ENCODE results near the gene FAM234B. TPM values are rescaled to one million over a fixed set of nuclear protein-coding genes. Genes with fewer than 3 reads are reported as not detected.

Gene FAM234B
- 3.7 TPM for total RNA-seq

GRCh38 chr12:13044002-13044905 is at the start of gene FAM234B:
Gene FAM234B (plus strand): TSS chr12:13044381. CDS start chr12:13044404, 23 bp downstream.
- no peaks in the 10 kb centered on the region for H3K36me3 ChIP-seq (ENCODE audit: control insufficient read depth in 3 of 3, insufficient read depth in 3 of 3, low read length in 3 of 3)
- peak within 1 kb of the TSS; percentile 85 to 92 (median 88) for H3K4me3 ChIP-seq (ENCODE audit: low read length in 3 of 3)
- H3K27me3 ChIP-seq (ENCODE audit: control insufficient read depth in 3 of 3, insufficient read depth in 3 of 3, low read length in 3 of 3): no peaks in the 10 kb centered on the region
- no peak within 1 kb of the TSS for H3K27ac ChIP-seq (ENCODE audit: low read depth, low read length)
- H3K4me1 ChIP-seq (ENCODE audit: control insufficient read depth in 3 of 3, insufficient read depth in 3 of 3, low read length in 3 of 3): peaks cover 6 to 8% (median 6%) of the 10 kb centered on the region in 3 donors
- H3K9me3 ChIP-seq (ENCODE audit: control insufficient read depth in 3 of 3, low read length in 3 of 3): no peaks in the 10 kb centered on the region
- H3K9ac ChIP-seq (ENCODE audit: low read depth in 1 of 3, low read length in 3 of 3): peak within 1 kb of the TSS; percentile 77 to 92 (median 90)

GRCh38 chr12:12995088-12995487 is 49.1 kb upstream of the FAM234B start:
- Histone ChIP-seq H3K4me1 (ENCODE audit: control insufficient read depth in 3 of 3, insufficient read depth in 3 of 3, low read length in 3 of 3) (peaks cover 12 to 23% (median 17%) of the 10 kb centered on the region in 3 donors), H3K27ac (ENCODE audit: low read depth, low read length) (no peak overlapping the region), H3K9me3 (ENCODE audit: control insufficient read depth in 3 of 3, low read length in 3 of 3) (no peaks in the 10 kb centered on the region), H3K4me3 (ENCODE audit: low read length in 3 of 3) (no peak overlapping the region), H3K36me3 (ENCODE audit: control insufficient read depth in 3 of 3, insufficient read depth in 3 of 3, low read length in 3 of 3) (no peaks in the 10 kb centered on the region), H3K27me3 (ENCODE audit: control insufficient read depth in 3 of 3, insufficient read depth in 3 of 3, low read length in 3 of 3) (no peaks in the 10 kb centered on the region), H3K9ac (ENCODE audit: low read depth in 1 of 3, low read length in 3 of 3) (no peak overlapping the region)

GRCh38 chr12:12996209-12996608 is 48.0 kb upstream of the FAM234B start:
- Histone ChIP-seq H3K27ac (ENCODE audit: low read depth, low read length) (no peak overlapping the region), H3K4me1 (ENCODE audit: control insufficient read depth in 3 of 3, insufficient read depth in 3 of 3, low read length in 3 of 3) (peaks cover 12 to 23% (median 17%) of the 10 kb centered on the region in 3 donors), H3K27me3 (ENCODE audit: control insufficient read depth in 3 of 3, insufficient read depth in 3 of 3, low read length in 3 of 3) (no peaks in the 10 kb centered on the region), H3K36me3 (ENCODE audit: control insufficient read depth in 3 of 3, insufficient read depth in 3 of 3, low read length in 3 of 3) (no peaks in the 10 kb centered on the region), H3K4me3 (ENCODE audit: low read length in 3 of 3) (no peak overlapping the region), H3K9me3 (ENCODE audit: control insufficient read depth in 3 of 3, low read length in 3 of 3) (no peaks in the 10 kb centered on the region), H3K9ac (ENCODE audit: low read depth in 1 of 3, low read length in 3 of 3) (no peak overlapping the region)

GRCh38 chr12:12997156-12997555 is 47.0 kb upstream of the FAM234B start:
- Histone ChIP-seq H3K27me3 (ENCODE audit: control insufficient read depth in 3 of 3, insufficient read depth in 3 of 3, low read length in 3 of 3) (no peaks in the 10 kb centered on the region), H3K9me3 (ENCODE audit: control insufficient read depth in 3 of 3, low read length in 3 of 3) (no peaks in the 10 kb centered on the region), H3K9ac (ENCODE audit: low read depth in 1 of 3, low read length in 3 of 3) (peak overlapping the region in 1 of 3 donors; percentile 55), H3K4me1 (ENCODE audit: control insufficient read depth in 3 of 3, insufficient read depth in 3 of 3, low read length in 3 of 3) (peaks cover 18 to 29% (median 24%) of the 10 kb centered on the region in 3 donors), H3K36me3 (ENCODE audit: control insufficient read depth in 3 of 3, insufficient read depth in 3 of 3, low read length in 3 of 3) (no peaks in the 10 kb centered on the region), H3K4me3 (ENCODE audit: low read length in 3 of 3) (no peak overlapping the region), H3K27ac (ENCODE audit: low read depth, low read length) (no peak overlapping the region)

GRCh38 chr12:12997734-12998133 is 46.4 kb upstream of the FAM234B start:
- no peak overlapping the region for H3K27ac ChIP-seq (ENCODE audit: low read depth, low read length)
- H3K4me3 ChIP-seq (ENCODE audit: low read length in 3 of 3): no peak overlapping the region
- no peak overlapping the region for H3K9ac ChIP-seq (ENCODE audit: low read depth in 1 of 3, low read length in 3 of 3)
- H3K36me3 ChIP-seq (ENCODE audit: control insufficient read depth in 3 of 3, insufficient read depth in 3 of 3, low read length in 3 of 3): no peaks in the 10 kb centered on the region
- H3K9me3 ChIP-seq (ENCODE audit: control insufficient read depth in 3 of 3, low read length in 3 of 3): no peaks in the 10 kb centered on the region
- H3K27me3 ChIP-seq (ENCODE audit: control insufficient read depth in 3 of 3, insufficient read depth in 3 of 3, low read length in 3 of 3): no peaks in the 10 kb centered on the region
- peaks cover 18 to 29% (median 24%) of the 10 kb centered on the region in 3 donors for H3K4me1 ChIP-seq (ENCODE audit: control insufficient read depth in 3 of 3, insufficient read depth in 3 of 3, low read length in 3 of 3)

GRCh38 chr12:12998248-12998647 is 45.9 kb upstream of the FAM234B start:
- H3K27ac ChIP-seq (ENCODE audit: low read depth, low read length): no peak overlapping the region
- no peaks in the 10 kb centered on the region for H3K27me3 ChIP-seq (ENCODE audit: control insufficient read depth in 3 of 3, insufficient read depth in 3 of 3, low read length in 3 of 3)
- H3K4me3 ChIP-seq (ENCODE audit: low read length in 3 of 3): no peak overlapping the region
- H3K9me3 ChIP-seq (ENCODE audit: control insufficient read depth in 3 of 3, low read length in 3 of 3): no peaks in the 10 kb centered on the region
- no peaks in the 10 kb centered on the region for H3K36me3 ChIP-seq (ENCODE audit: control insufficient read depth in 3 of 3, insufficient read depth in 3 of 3, low read length in 3 of 3)
- peaks cover 18 to 29% (median 24%) of the 10 kb centered on the region in 3 donors for H3K4me1 ChIP-seq (ENCODE audit: control insufficient read depth in 3 of 3, insufficient read depth in 3 of 3, low read length in 3 of 3)
- H3K9ac ChIP-seq (ENCODE audit: low read depth in 1 of 3, low read length in 3 of 3): no peak overlapping the region

- Histone ChIP-seq H3K36me3 (ENCODE audit: control insufficient read depth in 3 of 3, insufficient read depth in 3 of 3, low read length in 3 of 3) (no peaks in the 10 kb centered on the region), H3K4me3 (ENCODE audit: low read length in 3 of 3) (peak overlapping the region; percentile 95 to 96 (median 95)), H3K9me3 (ENCODE audit: control insufficient read depth in 3 of 3, low read length in 3 of 3) (no peaks in the 10 kb centered on the region), H3K9ac (ENCODE audit: low read depth in 1 of 3, low read length in 3 of 3) (peak overlapping the region; percentile 86 to 92 (median 92)), H3K27me3 (ENCODE audit: control insufficient read depth in 3 of 3, insufficient read depth in 3 of 3, low read length in 3 of 3) (no peaks in the 10 kb centered on the region), H3K27ac (ENCODE audit: low read depth, low read length) (peak overlapping the region; percentile 84), H3K4me1 (ENCODE audit: control insufficient read depth in 3 of 3, insufficient read depth in 3 of 3, low read length in 3 of 3) (peaks cover 18 to 29% (median 24%) of the 10 kb centered on the region in 3 donors)
Measured at GRCh38 chr12:12999271-12999958, 44.8 kb upstream of the FAM234B start.

- H3K9me3 ChIP-seq (ENCODE audit: control insufficient read depth in 3 of 3, low read length in 3 of 3): no peaks in the 10 kb centered on the region
Measured at GRCh38 chr12:12999959-13000615, 44.1 kb upstream of the FAM234B start, which contains the start of gene HEBP1. Gene HEBP1 (minus strand): TSS chr12:13000265. CDS start chr12:13000114, 151 bp downstream.

GRCh38 chr12:13000616-13000924 is 43.6 kb upstream of the FAM234B start:
- peaks cover 18 to 29% (median 24%) of the 10 kb centered on the region in 3 donors for H3K4me1 ChIP-seq (ENCODE audit: control insufficient read depth in 3 of 3, insufficient read depth in 3 of 3, low read length in 3 of 3)
- no peaks in the 10 kb centered on the region for H3K9me3 ChIP-seq (ENCODE audit: control insufficient read depth in 3 of 3, low read length in 3 of 3)
- H3K27me3 ChIP-seq (ENCODE audit: control insufficient read depth in 3 of 3, insufficient read depth in 3 of 3, low read length in 3 of 3): no peaks in the 10 kb centered on the region
- peak overlapping the region; percentile 80 for H3K9ac ChIP-seq (ENCODE audit: low read depth in 1 of 3, low read length in 3 of 3)
- no peaks in the 10 kb centered on the region for H3K36me3 ChIP-seq (ENCODE audit: control insufficient read depth in 3 of 3, insufficient read depth in 3 of 3, low read length in 3 of 3)
- peak overlapping the region; percentile 84 for H3K27ac ChIP-seq (ENCODE audit: low read depth, low read length)
- H3K4me3 ChIP-seq (ENCODE audit: low read length in 3 of 3): peak overlapping the region; percentile 79 to 85 (median 84)

More at GRCh38 chr12:12999959-13000615, 44.1 kb upstream of the FAM234B start, which contains the start of gene HEBP1:
- peak within 1 kb of the TSS; percentile 86 to 92 (median 92) for H3K9ac ChIP-seq (ENCODE audit: low read depth in 1 of 3, low read length in 3 of 3)
- H3K4me3 ChIP-seq (ENCODE audit: low read length in 3 of 3): peak within 1 kb of the TSS; percentile 95 to 96 (median 95)
- H3K4me1 ChIP-seq (ENCODE audit: control insufficient read depth in 3 of 3, insufficient read depth in 3 of 3, low read length in 3 of 3): peaks cover 18 to 29% (median 24%) of the 10 kb centered on the region in 3 donors
- H3K27me3 ChIP-seq (ENCODE audit: control insufficient read depth in 3 of 3, insufficient read depth in 3 of 3, low read length in 3 of 3): no peaks in the 10 kb centered on the region
- peak within 1 kb of the TSS; percentile 84 for H3K27ac ChIP-seq (ENCODE audit: low read depth, low read length)
- H3K36me3 ChIP-seq (ENCODE audit: control insufficient read depth in 3 of 3, insufficient read depth in 3 of 3, low read length in 3 of 3): no peaks in the 10 kb centered on the region

Data from skeletal muscle tissue (tissue), 4 donors.